Neural cell (in vitro differentiated cells): ENCODE data around the gene KLRB1. TPM values are rescaled to one million over a fixed set of nuclear protein-coding genes. Genes with fewer than 3 reads are reported as not detected.

Experiments
- H2AFZ ChIP-seq: fragments of 200-600, 300-800 bp; sonication (generic), shearing (Covaris generic); 2 replicates; pipeline ENCODE4 v1.6.0; 2014; ENCODE audit warnings: low read depth, mild to moderate bottlenecking, antibody characterized with exemption, low read length, moderate library complexity
- H3F3A ChIP-seq: fragments of 200-600 bp; shearing (Covaris generic); 2 replicates; pipeline ENCODE4 v1.6.1; 2016; ENCODE audit warnings: mild to moderate bottlenecking, moderate library complexity, mixed read lengths, antibody characterized with exemption, low read length; ENCODE audit not compliant: insufficient read depth, poor library complexity, severe bottlenecking
- H3K27ac ChIP-seq: fragments of 200-600, 300-800 bp; sonication (generic), shearing (Covaris generic); 2 replicates; pipeline ENCODE4 v1.5.1; 2014; ENCODE audit warnings: mild to moderate bottlenecking, low read length, moderate library complexity
- H3K27me3 ChIP-seq: fragments of 300-800, 200-600 bp; sonication (generic), shearing (Covaris generic); 2 replicates; pipeline ENCODE4 v1.6.0; 2014; ENCODE audit warnings: mild to moderate bottlenecking, low read depth, low read length, moderate library complexity; ENCODE audit not compliant: insufficient read depth
- H3K36me3 ChIP-seq: fragments of 300-800, 200-600 bp; sonication (generic), shearing (Covaris generic); 2 replicates; pipeline ENCODE4 v1.5.1; 2014; ENCODE audit warnings: mild to moderate bottlenecking, antibody characterized with exemption, low read length, moderate library complexity; ENCODE audit not compliant: insufficient read depth
- H3K4me2 ChIP-seq: fragments of 300-800, 200-600 bp; sonication (generic), shearing (Covaris generic); 2 replicates; pipeline ENCODE4 v1.6.0; 2014; ENCODE audit warnings: mild to moderate bottlenecking, low read length
- H3K4me3 ChIP-seq: fragments of 300-800, 200-600 bp; sonication (generic), shearing (Covaris generic); 2 replicates; pipeline ENCODE4 v1.5.1; 2014; ENCODE audit warnings: mild to moderate bottlenecking, low read length, moderate library complexity
- H3K79me2 ChIP-seq: fragments of 200-600 bp; shearing (Covaris generic); replicated peaks from 2 replicates; pipeline ENCODE4 v1.6.0; 2014; ENCODE audit warnings: mild to moderate bottlenecking, low read length, moderate library complexity; ENCODE audit not compliant: insufficient read depth
- H3K9ac ChIP-seq: fragments of 300-800, 200-600 bp; sonication (generic), shearing (Covaris generic); 2 replicates; pipeline ENCODE4 v1.6.1; 2016; ENCODE audit warnings: mild to moderate bottlenecking, low read length, mixed read lengths
- H3K9me2 ChIP-seq: fragments of 200-600 bp; shearing (Covaris generic); 2 replicates; pipeline ENCODE4 v1.6.1; 2016; ENCODE audit warnings: mild to moderate bottlenecking, low read length, mixed read lengths; ENCODE audit not compliant: insufficient read depth
- H3K9me3 ChIP-seq: fragments of 200-600, 300-800 bp; sonication (generic), shearing (Covaris generic); 2 replicates; pipeline ENCODE4 v1.6.1; 2016; ENCODE audit warnings: mild to moderate bottlenecking, mixed run types, low read length, moderate library complexity, mixed read lengths
- H4K20me1 ChIP-seq: fragments of 200-600 bp; shearing (Covaris generic); 2 replicates; pipeline ENCODE4 v1.6.1; 2016; ENCODE audit warnings: mild to moderate bottlenecking, mixed run types; ENCODE audit not compliant: insufficient read depth
- CTCF ChIP-seq: fragments of 450-650 bp; IDR thresholded peaks from 2 replicates; pipeline ENCODE4 v1.5.1; 2014; ENCODE audit warnings: antibody characterized with exemption, mild to moderate bottlenecking, moderate library complexity; ENCODE audit not compliant: poor library complexity, severe bottlenecking
- EP300 ChIP-seq: fragments of 450-650 bp; conservative IDR thresholded peaks from 2 replicates; pipeline ENCODE4 v1.6.1; 2014; ENCODE audit warnings: antibody characterized with exemption, mild to moderate bottlenecking, moderate library complexity; ENCODE audit not compliant: poor library complexity, severe bottlenecking
- EZH2 ChIP-seq: fragments of 200-600, 300-800 bp; shearing (Covaris generic), sonication (generic); IDR thresholded peaks from 2 replicates; pipeline ENCODE4 v1.6.1; 2014; ENCODE audit warnings: antibody characterized with exemption, low read length, borderline replicate concordance, mild to moderate bottlenecking; ENCODE audit not compliant: insufficient read depth, poor library complexity, severe bottlenecking
- MXI1 ChIP-seq: fragments of 450-650 bp; conservative IDR thresholded peaks from 2 replicates; pipeline ENCODE4 v1.6.1; 2014; ENCODE audit warnings: antibody characterized with exemption, mild to moderate bottlenecking; ENCODE audit not compliant: poor library complexity, severe bottlenecking
- POLR2AphosphoS5 ChIP-seq: IDR thresholded peaks from 2 replicates; pipeline ENCODE4 v1.6.1; 2012
- RAD21 ChIP-seq: fragments of 450-650 bp; conservative IDR thresholded peaks from 2 replicates; pipeline ENCODE4 v1.6.1; 2014; ENCODE audit warnings: antibody characterized with exemption, mild to moderate bottlenecking, moderate library complexity
- REST ChIP-seq: IDR thresholded peaks from 2 replicates; pipeline ENCODE4 v1.6.1; 2012; ENCODE audit warnings: borderline replicate concordance
- SMC3 ChIP-seq: fragments of 450-650 bp; conservative IDR thresholded peaks from 2 replicates; pipeline ENCODE4 v1.6.1; 2014; ENCODE audit warnings: antibody characterized with exemption, mild to moderate bottlenecking, moderate library complexity; ENCODE audit not compliant: poor library complexity
- TAF1 ChIP-seq: IDR thresholded peaks from 2 replicates; pipeline ENCODE4 v1.6.1; 2012; ENCODE audit warnings: low read depth
- polyA minus RNA-seq: library from RNA; depleted of rRNA, polyadenylated mRNA; stranded (reverse); fragments of >200 nt; gene quantifications from 2 replicates; pipeline ENCODE4 v1.2.3, GENCODE V29; 2014
- polyA plus RNA-seq: library from polyadenylated mRNA; depleted of rRNA; stranded (reverse); fragments of >200 nt; gene quantifications from 2 replicates; pipeline ENCODE4 v1.2.3, GENCODE V29; 2014

KLRB1 gene
- polyA plus RNA-seq (not detected in 2 replicates), polyA minus RNA-seq (not detected in 2 replicates)

- Histone ChIP-seq H3K79me2 (no peaks in the 10 kb centered on the region), H3K9me3 (no peaks in the 10 kb centered on the region), H3F3A (no peaks in the 10 kb centered on the region), H3K4me3 (no peak within 1 kb of the TSS), H3K9me2 (no peaks in the 10 kb centered on the region), H3K9ac (no peak within 1 kb of the TSS), H2AFZ (no peak within 1 kb of the TSS), H4K20me1 (no peaks in the 10 kb centered on the region), H3K36me3 (no peaks in the 10 kb centered on the region), H3K4me2 (no peak within 1 kb of the TSS), H3K27ac (no peak within 1 kb of the TSS), H3K27me3 (no peaks in the 10 kb centered on the region)
- TF ChIP-seq EP300 (no peak), TAF1 (no peak), REST (no peak), MXI1 (no peak), SMC3 (no peak), RAD21 (no peak), EZH2 (no peak), POLR2AphosphoS5 (no peak), CTCF (no peak)
These were observed at the start of gene KLRB1 for GRCh38 chr12:9607716-9608115. TSS of gene KLRB1 (minus strand) at chr12:9607916. CDS start at chr12:9607839, 77 bp downstream.

GRCh38 chr12:9651265-9651729 is 43.6 kb upstream of the KLRB1 start:
- no peaks in the 10 kb centered on the region for H3K79me2 ChIP-seq
- no peaks in the 10 kb centered on the region for H3F3A ChIP-seq
- no peak overlapping the region for H2AFZ ChIP-seq
- H3K9me3 ChIP-seq = no peaks in the 10 kb centered on the region
- no peaks in the 10 kb centered on the region for H3K36me3 ChIP-seq
- no peaks in the 10 kb centered on the region for H3K27me3 ChIP-seq
- no peaks in the 10 kb centered on the region for H4K20me1 ChIP-seq
- H3K27ac ChIP-seq = no peak overlapping the region
- no peak overlapping the region for H3K4me2 ChIP-seq
- H3K9ac ChIP-seq = no peak overlapping the region
- no peaks in the 10 kb centered on the region for H3K9me2 ChIP-seq
- TF ChIP-seq MXI1 (no peak), CTCF (no peak), EP300 (no peak), SMC3 (no peak), POLR2AphosphoS5 (no peak), TAF1 (no peak), EZH2 (no peak), RAD21 (no peak), REST (no peak)
- H3K4me3 ChIP-seq = no peak overlapping the region
